ENCODE data around the gene SH2B2.

- TF ChIP-seq CTCF (conservative IDR thresholded peaks at IDR 0.05) (no peak), ZFX (IDR thresholded peaks at IDR 0.05) (no peak)
Observed at GRCh38 chr7:102296514-102296913, 9.8 kb downstream of the SH2B2 start.

All from C4-2B (cell line).